ENCODE data around the gene MDN1. TPM values are rescaled to one million over a fixed set of nuclear protein-coding genes. Genes with fewer than 3 reads are reported as not detected.
"Not testable (repeated sequence)": the region's sequence is repeated elsewhere in the genome, so short reads cannot be mapped to it uniquely, and the experiment has no call there.

MDN1 gene
- polyA plus RNA-seq, 1 donor: 24.8 TPM

DNA sequence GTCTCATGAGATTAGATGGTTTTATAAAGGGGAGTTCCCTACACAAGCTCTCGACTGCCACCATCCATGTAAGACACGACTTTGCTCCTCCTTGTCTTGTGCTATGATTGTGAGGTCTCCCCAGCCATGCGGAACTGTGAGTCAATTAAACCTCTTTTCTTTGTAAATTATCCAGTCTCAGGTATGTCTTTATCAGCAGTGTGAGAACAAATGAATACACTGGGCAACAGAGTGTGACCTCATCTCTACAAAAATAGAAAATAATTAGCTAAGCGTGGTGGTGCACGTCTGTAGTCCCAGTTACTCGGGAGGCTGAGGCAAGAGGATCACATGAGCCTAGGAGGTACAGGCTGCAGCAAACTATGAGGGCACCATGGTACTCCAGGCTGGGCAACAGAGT is 51.3 kb downstream of the MDN1 start:
- DNase-seq (ENCODE audit: low read depth): no peak

- no peak for DNase-seq (ENCODE audit: low read depth)
Observed at GRCh38 chr6:89763550-89763949, 56.0 kb downstream of the MDN1 start.

DNA sequence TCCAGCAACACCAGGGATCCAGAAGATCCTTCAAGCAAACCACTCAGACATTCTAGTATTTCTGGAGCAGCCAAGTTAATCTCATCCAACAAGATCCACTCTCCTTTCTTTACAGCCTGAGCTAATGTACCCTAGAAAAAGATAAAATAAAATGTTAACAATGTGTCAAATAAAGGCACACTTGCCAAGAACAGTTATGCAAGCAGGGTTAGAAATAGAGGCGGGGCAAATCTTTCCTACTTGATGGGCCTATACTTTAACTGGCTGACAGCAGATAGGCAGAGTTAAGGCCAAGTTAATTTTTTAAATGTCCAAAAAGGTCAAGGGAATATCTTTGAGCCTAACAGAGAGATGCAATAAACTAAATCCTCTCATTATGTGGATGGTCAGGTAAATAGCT is 60.8 kb downstream of the MDN1 start:
- DNase-seq (ENCODE audit: low read depth): no peak

GRCh38 chr6:89750338-89750737 is 69.3 kb downstream of the MDN1 start:
- DNase-seq (ENCODE audit: low read depth): no peak

- DNase-seq (ENCODE audit: low read depth): no peak
Observed at GRCh38 chr6:89749918-89750317, 69.7 kb downstream of the MDN1 start.

DNA sequence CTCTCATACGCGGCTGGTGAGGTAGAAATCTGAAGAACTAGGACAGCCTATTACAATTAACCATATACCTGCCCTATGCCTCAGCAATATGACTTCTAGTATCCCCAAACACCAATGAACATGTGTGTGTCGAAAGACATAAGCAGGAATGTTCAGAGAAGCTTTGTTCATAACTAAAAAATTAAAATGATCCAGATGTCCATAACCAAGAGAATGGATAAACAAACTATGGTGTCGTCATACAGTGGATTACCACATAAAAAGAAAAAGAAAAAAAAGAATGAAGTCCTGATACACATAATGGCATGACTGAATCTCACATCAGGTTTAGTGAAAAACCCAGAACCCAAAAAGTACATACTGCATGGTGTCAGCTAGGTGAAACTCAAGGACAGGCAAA is 73.9 kb downstream of the MDN1 start:
- no peak for DNase-seq (ENCODE audit: low read depth)

DNA sequence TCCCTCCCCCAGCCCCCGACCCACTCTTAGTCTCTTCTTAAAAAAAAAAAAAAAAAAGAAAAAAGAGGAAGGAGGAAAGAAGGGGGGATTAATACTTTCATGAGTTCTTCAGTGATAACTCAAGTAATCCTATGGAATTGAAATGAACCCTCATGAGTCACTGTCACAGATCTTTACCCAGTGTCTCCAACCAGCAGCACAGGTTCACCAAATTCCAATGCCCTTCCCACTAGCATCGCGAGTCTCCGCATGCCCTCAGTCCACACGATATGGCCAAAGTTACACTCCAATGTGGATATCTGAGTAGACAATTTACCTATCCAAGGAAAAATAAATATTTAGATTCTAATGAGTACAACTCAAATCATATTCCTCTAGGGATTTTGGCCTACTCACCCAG is 74.5 kb downstream of the MDN1 start:
- no peak for DNase-seq (ENCODE audit: low read depth)

DNA sequence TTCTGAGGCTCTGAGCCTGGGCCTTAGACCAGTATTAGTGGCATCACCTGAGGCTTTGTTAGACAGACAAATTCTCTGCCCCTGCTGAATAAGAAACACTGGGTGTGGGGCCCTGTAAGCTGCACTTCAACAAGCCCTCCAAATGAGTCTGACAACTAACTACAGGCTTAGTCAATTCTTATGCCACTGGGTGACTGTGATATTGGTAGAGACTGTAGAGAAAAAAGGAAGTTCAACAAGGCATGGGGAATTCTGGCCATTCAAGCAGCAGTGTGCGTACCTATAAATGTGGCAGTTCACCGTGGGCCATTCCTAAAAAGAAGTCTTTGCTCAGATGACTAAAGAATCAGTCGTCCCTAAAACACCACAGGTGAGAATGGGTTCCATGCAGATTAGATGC is 82.7 kb downstream of the MDN1 start:
- DNase-seq (ENCODE audit: low read depth): no peak

- no peak for DNase-seq (ENCODE audit: low read depth)
Observed at GRCh38 chr6:89734526-89734925, 85.1 kb downstream of the MDN1 start.

- DNase-seq (ENCODE audit: low read depth): no peak
Observed at GRCh38 chr6:89731924-89732567, 87.5 kb downstream of the MDN1 start.

- not testable (repeated sequence) for DNase-seq (ENCODE audit: low read depth)
Observed at GRCh38 chr6:89731262-89731661, 88.3 kb downstream of the MDN1 start.

DNA sequence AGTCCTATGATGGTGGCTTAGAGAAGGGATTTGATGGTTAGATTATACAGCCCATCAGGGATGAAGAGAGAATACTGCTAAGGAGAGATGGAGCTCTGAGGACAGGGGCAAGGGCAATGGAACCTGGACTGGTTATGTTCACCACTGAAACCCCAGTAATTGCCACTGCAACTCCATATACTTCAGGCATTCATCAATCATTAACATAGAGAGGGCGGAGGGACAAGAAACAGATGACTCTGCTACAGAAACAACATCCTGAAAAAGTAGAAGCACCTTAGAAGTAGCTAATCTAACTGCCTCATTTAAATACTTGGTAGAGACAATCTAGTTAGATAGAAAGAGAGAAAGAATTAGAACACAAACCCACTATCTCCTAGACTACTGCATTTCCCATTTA is 89.8 kb downstream of the MDN1 start:
- DNase-seq (ENCODE audit: low read depth): no peak

DNA sequence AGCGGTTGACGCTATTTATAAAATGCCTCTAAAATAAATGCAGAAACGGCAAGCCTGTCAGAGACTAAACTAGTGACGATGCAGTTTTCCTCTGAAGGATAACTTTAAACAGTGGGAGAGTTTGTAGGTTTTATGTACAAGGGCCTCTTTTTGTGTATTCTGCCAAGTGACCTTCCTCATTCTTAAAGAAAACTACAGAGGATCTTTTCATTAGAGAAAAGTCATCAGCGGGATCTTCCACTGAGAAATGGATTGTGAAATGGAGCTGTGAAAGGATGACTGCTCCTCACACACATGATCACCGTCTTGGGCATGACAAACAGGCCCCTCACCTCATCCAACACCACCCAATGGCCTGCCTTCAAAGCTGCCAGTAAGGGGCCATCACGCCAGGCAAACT is 92.1 kb downstream of the MDN1 start:
- no peak for DNase-seq (ENCODE audit: low read depth)

DNA sequence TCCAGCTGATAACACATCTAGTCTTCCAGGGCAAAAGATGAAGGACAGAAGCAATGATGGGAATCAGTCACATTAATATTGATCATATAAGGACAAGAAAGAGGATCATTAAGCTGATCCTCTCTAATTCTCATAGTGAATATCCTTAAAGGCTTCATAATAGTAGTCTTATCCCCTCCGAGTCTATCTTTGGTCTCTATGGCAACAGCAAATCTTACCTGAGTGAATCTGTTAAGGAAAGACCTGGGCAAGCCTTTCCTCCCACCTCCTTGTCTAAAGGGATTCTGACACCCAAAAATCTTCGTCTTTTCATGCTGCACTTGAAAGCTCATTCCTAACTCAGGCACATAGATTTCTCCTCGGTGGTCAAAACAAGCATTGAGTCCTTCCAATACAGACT is 94.6 kb downstream of the MDN1 start:
- no peak for DNase-seq (ENCODE audit: low read depth)

DNA sequence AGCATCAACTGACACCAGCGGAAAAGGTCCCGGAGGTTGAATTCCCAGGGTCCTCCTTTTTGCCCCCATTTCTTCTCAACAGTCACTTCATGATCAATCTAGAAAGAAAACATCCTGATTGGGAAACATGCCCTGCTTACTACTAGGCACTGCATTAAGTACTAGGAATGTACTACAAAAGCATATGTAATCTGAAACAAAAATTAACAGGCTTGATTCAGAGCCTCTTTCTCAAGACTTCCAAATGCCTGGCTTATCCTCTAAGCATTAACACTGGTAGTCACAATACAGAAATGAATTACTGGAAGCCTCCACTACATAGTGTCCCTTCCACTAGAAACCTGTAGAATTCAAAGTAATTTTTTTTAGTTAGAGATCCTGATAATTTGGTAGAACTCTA is 96.5 kb downstream of the MDN1 start:
- DNase-seq (ENCODE audit: low read depth): no peak

GRCh38 chr6:89716532-89716931 is 103.1 kb downstream of the MDN1 start:
- no peak for DNase-seq (ENCODE audit: low read depth)

GRCh38 chr6:89711801-89712200 is 107.8 kb downstream of the MDN1 start:
- DNase-seq (ENCODE audit: low read depth): no peak

GRCh38 chr6:89708316-89708715 is 111.3 kb downstream of the MDN1 start:
- no peak for DNase-seq (ENCODE audit: low read depth)

DNA sequence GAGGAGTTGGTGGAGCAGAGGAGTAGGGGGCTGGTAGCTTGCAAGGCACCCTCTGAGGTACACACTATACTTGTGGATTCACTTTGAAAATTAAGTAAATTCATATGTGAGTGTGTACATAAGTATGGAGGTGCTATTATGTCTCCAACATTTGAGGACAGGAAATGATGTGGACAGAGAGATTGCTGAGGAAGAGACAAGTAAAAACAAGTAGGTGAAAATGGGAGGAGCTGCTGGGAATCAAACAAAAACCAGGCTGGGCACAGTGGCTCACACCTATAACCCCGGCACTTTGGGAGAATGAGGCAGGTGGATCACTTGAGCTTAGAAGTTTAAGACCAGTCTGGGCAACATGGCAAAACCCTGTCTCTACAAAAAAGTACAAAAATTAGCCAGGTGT is 111.8 kb downstream of the MDN1 start:
- DNase-seq (ENCODE audit: low read depth): no peak

GRCh38 chr6:89706121-89706520 is 113.5 kb downstream of the MDN1 start:
- DNase-seq (ENCODE audit: low read depth): no peak

DNA sequence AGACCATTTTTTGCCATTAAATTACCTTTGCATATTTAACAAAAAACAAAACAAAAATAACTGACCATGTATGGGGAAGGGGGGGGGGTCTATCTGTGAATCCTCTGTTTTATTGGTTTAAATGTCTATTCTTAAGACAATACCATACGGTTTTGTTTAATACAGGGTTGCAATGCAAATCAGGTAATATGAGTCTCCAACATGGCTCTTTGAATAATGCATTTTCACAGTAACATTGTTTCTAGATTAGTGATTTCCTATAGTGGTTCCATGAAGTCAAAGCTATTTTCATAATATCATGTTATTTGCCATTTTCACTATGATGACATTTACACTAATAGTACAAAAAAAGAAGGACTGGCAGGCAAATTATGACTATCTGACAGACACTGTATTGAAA is 116.3 kb downstream of the MDN1 start:
- DNase-seq (ENCODE audit: low read depth): no peak

- DNase-seq (ENCODE audit: low read depth): no peak
Observed at GRCh38 chr6:89702349-89702748, 117.2 kb downstream of the MDN1 start.

GRCh38 chr6:89695667-89696066 is 123.9 kb downstream of the MDN1 start:
- no peak for DNase-seq (ENCODE audit: low read depth)

DNA sequence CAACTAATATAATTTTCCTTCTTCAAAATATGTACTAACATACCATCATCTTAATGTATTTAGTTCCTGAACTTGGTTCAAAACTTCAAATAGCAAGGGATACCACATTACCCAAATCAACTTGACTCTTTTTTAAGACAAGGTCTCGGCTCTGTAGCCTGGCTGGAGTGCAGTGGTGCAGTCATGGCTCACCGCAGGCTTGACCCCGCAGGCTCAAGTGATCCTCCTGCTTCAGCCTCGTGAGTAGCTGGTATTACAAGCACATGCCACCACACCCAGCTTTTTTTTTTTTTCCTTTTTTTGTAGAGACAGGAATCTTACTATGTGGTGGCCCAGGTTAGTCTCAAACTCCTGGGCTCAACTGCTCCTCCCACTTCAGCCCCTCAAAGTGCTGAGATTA is 125.2 kb downstream of the MDN1 start:
- DNase-seq (ENCODE audit: low read depth): no peak
